HK-2 (cell line): ENCODE measurements around the gene BCL2L1.

Source experiments
- DNase-seq: peaks from one replicate; pipeline ENCODE4 v3.0.0-alpha.2; 2018; ENCODE audit not compliant: unreplicated experiment

Gene BCL2L1

DNA sequence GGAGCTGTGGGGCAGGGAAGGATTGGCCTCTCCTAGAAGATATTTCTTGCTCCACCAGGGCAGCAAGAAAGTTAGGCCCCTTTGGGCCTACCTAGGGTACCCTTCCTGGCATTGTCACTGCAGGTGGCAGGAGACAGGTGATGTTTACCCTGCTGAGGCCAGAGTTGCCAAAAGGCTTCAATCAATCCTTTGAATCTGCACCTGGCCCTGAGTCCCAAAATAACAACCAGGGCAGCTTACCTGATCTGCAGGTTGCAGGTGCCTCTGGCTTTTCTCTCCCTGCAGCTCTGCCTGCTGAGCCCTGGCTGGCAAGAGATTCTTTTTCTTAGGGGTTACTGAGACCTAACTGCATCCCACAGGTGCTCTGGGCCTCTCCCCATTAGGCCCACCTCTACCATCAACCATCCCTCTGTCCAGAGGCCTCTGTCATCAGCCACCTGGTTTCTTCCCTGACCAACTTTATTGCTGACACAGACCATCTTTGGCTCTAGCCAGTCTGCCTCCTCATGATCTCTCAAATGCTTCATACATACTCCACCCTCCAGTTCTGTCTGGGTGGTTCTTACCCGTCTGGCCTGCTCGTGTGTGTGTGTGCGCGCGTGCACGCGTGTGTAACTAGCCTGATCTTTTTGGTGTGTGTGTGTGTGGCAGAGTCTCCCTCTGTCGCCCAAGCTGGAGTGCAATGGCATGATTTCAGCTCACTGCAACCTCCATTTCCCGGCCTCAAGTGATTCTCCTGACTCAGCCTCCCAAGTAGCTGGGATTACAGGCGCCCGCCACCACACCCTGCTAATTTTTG, 13.7 kb downstream of the BCL2L1 start:
- DNase-seq = peak; percentile 1

DNA sequence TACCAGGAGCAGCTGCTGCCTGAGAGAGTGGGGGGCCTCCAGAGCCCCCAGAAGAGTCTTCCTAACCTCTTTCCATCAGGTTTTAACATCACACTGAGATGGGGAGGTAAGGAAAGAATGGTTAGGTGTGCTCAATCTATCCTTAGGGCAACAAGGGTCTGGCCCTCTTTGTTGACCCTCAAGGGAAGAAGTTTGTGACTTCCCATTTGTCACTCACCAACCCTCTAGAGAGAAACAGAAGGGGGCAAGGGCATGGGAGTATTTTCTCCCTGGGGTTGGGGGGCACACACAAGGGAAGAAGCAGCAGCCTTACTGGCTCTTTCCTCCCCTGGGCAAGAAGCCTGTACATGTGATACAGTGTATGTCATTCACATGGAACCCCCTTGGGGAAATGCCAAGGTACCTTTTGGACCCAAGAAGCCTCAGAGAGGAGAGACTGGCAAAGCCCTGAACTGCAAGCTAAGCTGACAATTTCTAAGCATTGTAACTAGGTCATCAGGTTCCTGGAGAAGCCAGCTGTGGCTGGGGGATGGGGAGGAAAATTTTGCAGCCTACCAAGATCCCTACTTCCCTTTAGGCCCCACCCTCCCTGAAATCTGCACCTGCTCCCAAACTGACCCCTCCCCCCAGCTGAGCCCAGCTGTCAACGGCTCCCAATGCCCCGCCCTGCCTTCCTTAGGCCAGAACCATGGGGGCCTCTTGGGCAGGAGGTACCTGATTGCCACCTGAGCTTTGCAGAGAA, 14.5 kb downstream of the BCL2L1 start:
- DNase-seq = peak; percentile 4

DNA sequence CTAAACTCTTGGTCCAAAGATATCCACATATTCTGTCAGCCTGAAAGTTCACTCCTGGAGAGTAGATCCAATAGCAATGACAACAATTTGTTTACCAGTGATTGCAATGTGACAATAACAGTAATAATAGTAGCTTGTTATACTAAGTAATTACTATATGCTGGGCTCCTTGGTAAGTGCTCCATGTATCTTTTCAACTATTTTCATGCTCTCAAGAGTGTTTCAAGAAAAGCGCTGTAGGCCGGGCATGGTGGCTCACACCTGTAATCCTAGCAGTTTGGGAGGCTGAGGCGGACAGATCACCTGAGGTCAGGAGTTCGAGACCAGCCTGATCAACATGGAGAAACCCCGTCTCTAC, 15.4 kb downstream of the BCL2L1 start:
- DNase-seq = no peak

DNA sequence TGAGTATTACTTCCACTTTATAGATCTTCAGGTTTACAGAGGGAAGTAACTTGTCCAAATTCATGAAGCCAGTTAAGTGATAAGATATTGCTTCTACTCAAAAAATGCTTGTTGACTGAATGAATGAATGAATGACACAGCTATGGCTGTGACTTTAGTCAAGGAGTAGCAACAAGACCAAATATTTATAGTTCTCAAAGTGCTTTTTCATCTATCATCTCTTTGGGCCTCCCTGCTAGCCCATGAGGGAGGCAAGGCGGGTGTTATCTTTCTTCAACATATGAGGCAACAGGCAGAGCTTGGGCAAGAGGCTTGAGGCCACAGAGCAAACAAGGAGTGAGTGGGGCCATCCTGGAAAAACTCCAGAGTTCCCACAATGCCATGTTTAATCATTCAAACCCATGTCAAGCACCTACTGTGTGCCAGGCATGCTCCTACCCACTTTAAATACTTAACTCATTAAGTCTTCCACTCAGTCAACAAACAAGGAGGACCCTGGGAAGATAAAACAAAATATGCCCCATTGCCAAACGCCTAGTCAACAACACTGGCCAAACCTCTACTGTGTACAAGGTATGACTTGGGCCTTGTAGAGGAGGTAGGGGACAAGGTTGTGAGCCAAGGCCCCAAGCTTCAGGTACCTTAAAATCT, 15.9 kb downstream of the BCL2L1 start:
- no peak for DNase-seq

DNA sequence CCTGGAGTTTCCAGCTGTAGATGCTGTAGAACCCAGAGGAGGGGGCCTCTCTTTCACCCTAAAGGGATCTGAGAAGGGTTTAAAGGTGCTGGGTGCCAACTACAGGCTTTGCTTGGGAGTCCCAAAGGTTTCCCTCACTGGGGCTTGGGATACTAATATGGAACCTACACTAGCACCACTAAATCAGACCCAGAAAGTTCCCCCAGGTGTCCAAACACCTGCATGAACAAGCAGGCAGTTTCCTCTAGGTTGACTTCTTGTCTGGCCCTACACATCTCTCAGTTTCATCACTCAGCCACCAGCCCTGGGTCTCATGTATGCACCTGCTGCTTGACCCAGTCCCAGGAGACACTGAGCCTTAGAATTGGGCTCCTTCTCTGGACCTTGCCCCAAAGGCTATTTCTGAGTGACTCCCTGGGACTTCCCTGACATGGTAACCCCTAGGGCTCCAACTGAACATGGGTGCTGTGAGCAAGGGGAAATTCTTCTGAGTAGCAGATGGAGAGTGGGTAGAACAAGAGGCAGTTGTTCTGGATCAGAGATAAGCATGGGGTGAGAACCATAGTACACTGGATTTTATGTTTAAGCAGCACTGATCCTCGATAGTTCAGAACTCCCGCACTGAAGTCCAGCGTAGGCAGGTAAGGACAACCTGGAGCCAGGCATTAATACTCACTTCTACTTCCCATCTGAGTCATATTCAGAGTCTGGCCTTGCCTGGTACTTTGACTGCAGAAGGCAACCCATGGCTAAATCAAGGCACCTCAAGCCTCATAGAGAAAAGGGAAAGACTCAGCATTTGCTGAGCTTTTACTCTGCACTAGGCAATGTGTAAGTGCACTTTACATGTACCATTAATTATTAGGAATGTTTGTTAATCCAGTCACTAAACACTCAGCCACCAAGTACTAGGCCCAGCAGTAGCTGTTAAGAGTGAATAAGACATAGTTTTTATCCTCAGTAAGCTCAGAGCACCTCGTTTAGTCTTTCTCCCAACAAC, 16.8 kb downstream of the BCL2L1 start:
- DNase-seq = no peak

DNA sequence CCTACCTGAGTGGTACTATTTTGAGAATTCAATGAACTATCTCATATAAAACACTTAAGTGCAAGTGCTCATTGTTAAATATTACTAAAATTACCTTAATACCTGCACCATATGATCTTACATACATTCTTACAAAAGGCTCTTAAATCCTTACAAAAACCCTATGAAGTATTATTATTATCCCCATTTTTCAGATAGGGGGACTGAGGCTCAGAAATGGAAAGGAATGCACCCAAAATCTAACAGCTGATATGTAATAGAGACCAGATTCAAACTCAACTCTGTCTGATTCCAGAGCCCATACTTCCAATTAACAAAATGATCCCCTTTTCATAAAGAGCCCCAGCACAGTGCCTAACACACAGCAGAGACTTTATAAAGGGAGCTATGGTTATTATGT, 17.5 kb downstream of the BCL2L1 start:
- no peak for DNase-seq

DNA sequence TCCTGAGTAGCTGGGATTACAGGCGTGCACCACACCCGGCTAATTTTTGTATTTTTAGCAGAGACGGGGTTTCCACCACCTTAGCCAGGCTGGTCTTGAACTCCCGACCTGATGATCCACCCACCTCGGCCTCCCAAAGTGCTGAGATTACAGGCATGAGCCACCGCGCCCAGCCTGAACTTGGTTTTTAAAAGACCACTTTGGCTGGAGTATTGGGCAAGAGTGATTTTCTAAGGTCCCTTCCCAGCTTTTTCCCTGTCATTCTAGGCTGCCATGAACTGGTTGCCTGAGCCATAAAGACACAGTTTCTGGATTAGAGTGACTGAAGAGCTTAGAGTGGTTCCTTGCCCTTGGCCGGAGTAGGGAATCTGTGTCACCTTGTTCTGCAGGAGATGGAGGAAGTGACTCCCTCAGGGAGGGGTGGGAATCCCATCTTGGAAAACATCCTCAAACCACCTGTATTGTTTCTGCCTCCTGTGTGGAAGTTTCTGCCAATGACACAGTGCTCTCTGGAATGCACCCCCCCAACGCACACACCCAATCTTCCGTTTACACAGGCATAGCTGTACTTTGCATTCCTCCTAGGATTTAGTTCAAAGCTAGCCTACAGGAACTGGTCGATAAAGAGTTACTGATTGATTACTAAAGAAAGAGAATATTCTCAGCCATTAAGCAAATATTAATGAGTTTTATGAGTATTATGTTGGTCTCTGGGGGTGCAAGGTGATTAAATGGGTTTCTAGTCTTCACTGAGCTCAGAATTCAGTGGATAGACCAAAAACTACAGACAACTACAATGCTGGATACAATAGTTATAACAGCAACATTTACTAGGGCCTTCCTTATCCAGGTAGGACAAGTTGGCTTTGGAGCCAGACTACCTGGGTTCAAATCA, 18.2 kb downstream of the BCL2L1 start:
- peak; percentile 87 for DNase-seq

DNA sequence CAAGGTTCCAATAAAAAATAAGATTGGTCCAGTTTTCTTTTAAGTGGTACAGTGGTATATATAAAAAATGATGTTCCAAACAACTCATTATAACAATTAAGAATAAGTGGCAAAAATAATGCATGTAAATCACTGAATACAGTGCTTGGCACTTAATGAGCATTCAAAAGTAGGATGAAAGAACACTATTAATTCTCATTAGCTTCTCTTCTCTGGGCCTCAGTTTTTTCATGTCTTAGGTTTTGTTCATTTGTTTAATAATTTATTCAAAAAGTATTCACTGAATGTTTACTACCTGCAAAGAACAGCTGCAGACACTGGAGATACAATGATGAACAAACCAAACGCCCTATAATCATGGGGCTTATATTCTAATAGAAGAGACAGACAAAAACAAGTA, 21.1 kb downstream of the BCL2L1 start:
- DNase-seq = no peak

DNA sequence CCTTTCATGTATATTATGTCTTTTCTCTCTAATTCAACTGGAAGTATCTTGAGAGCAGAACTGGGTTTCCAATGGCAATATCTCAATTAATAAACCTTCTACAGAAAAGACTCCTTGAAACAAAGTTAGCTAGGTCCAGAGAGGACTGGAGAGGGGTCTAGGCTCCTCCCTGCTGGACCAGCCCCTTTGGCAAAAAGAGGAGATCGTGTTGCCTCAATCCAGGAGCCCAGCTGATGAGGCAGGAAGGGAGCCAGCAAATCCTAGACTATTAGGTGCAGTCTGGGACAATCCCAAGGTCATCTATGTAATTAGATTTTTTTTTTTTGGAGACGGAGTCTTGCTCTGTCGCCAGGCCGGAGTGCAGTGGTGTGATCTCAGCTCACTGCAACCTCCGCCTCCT, 21.9 kb downstream of the BCL2L1 start:
- no peak for DNase-seq

DNA sequence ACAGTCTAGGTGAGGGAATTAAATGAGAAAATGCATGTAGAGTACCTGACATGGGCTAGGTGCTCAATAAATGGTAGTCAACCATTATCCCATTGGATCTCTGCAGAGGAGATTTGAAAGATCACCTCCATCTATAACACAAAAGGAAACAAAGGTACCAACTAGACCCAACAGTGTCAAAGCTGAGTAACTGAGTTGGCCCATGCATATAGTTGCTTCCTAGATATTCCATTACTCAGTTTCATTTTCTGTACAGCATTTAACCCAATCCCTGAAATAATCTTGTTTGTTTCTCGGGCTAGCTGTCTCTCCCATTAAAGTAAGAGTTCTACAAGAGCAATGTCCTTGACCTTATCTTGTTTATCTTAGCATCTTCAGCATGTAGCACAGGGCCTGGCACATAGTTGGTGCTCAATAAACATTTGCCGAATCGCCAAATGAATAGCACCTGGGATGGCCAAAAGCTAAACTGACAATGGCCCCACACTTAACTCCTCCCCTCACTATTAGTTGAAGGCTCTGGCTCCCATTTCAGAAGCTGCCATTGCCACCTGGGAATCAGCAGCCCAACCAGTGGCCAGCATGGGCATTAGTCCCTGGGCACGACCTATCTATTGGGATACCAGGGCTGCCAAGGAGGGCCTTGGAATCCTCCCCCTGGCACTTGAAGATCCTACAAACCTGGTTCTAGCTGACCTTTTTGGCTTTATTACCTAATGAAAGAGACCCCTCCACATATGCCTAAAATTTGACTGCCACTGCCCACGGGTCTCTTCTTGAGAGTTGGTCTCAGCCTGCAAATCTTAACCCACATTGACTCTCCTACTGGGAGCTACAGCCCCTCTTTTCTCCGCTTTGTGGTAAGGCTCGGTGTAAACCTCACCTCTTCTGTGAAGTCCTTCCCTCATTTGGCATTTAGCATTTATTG, 22.6 kb downstream of the BCL2L1 start:
- no peak for DNase-seq

DNA sequence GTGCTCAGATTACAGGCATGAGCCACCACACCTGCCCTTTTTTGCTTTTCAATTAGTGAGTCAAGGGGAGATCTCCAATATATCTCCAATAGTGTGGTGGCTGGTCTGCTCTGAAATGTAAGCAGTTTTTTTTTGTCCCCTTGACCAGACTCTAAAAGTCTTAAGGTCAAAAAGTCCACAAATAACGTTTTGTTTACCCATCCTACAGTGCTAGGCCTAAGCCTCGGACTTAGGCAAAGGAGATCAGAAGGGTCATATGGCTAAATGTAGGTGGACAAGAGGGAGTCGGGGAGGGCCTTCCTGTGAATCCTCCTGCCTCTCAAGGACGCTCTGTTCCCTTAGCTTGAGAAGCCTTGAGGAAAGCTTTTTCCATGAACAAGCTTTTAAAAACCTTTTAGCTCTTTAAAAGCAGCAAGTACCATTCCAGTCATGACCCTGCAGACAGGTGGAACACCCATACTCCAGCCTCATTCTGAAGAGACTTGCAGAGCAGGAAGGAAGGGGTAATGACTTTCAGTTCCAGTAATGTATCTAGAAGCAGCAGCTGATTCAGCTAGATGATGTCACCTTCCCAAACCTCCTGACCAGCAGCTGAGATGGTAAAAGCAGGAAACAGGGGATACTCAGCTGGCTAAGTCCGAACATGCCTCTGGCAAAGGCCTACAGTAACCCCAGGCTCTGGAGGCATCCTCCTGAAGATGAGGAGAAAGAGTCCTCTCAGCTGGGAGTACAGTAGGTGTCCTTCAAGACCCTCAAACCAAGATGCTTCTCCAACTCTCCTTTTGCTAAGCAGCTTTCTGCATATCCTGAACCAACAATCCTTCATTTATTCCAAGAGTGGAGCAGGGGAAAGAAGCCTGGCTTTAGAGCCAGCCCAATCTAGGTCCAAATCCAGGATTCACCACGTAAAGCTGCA, 23.6 kb downstream of the BCL2L1 start:
- DNase-seq = peak; percentile 79

DNA sequence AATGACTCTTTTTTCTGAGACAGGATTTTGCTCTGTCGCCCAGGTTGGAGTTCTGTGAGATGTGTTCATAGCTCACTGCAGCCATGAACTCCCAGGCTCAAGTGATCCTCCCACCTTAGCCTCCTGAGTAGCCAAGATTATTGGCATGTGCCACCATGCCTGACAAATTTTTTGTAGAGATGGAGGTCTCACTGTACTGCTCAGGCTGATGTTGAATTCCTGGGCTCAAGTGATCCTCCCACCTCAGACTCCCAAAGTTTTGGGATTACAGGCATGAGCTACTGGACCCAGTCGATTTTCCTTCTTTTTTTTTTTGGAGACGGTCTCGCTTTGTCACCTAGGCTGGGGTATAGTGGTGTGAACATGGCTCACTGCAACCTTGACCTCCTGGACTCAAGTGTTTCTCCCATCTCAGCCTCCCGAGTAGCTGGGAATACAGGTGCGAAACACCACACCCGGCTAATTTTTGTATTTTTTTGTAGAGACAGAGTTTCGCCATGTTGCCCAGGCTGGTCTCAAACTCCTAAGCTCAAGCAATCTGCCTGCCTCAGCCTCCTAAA, 24.3 kb downstream of the BCL2L1 start:
- DNase-seq = no peak

DNA sequence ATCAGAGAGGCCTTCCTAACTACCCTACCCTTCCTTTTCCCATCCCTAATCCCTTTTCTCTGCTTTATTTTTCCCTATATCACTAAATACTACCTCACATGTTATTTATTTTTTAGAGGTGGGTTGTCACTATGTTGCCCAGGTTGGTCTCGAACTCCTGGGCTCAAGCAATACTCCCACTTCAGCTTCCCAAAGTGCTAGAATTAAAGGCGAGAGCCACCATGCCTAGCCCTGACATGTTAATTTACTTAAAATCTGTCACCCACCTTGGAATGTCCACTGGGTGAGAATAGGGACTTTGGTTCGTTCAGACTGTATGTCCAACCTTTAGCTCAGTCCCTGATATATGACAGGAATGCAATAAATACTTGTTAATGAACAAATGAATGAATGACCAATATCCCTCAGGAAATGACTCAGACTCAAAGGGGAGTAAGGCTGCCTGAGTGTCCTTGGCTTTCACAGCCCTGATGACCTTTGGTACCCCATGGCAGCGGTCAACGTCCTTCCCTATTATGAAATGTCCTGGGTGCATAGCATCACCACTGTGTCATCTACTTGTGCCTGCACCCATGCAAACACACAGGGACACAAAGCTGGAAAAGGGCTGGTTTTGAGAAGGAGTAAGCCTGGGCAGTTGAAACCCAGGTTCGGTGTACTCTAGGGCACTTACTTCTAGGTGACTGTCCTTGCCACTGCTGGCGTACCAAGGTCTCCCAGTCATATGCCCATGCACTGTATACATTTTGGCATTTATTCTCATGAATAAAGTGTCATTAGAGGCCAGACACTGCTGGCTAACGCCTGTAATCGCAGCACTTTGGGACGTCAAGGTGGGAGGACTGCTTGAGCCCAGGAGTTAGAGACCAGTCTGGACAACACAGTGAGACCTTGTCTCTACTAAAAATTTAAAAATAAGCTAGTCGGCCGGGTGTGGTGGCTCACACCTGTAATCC, 26.5 kb downstream of the BCL2L1 start:
- DNase-seq = peak; percentile 93

DNA sequence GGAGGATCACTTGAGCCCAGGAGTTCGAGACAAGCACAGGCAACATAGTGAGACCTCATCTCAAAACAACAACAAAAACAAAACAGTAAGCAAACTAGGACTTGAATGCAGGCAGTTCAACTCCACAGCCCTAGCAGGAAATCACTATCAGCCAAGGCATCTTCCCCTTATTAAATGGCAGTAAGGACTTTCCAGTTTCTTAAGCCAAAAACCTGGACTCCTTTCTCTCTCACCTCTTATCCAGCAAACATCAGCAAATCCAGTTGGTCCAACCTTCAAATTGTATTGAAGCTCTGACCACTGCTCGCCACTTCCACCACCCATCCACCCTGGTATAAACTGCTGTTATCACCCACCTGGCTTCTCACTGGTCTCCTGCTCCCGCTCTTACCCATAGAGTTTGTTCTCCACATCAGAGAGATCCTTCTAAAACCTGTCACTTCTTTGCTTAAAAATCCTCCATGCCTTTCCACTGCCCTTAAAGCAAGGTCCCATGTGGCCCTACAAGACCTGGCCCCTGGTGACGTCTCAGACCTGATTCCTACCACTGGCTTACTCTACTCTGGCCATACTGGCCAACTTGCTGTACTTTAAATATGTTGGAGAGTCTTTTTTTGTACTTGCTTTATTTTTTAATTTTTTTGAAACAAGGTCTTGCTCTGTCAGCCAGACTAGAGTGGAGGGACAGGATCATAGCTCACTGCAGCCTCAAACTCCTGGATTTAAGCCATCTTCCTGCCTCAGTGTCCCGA, 27.6 kb downstream of the BCL2L1 start:
- no peak for DNase-seq

DNA sequence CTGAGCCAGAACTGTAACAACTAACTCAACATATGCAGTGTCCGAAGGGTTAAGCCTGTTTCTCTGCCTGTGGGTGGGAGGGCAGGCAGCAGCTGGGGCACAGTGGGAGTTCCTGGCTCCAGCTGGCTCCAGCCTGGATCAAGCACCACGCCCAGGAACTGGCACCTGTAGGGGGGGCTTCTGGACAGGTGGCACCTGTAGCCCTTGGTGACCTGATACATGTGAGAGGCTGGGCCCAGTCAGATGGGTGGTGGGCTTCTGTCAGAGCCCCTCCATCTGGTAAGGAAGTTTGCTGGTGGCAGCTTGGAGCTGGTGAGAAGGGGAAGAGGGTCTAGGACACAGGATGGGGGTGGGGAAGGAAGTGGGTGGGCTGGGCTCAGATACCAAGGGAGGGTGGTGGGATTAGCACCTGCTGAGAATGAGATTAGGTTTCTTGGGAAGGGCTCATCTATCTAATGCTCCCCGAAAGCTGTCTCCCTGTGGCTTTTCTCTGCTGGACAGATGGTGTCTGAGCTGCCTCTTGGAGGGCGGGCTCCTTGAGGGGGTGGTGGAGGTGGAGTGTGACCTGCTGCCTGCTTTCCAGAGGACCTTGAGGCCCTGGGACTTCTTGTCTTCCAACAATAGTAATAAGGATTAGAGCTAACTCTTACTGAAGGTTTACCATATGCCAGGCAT, 28.5 kb downstream of the BCL2L1 start:
- no peak for DNase-seq

DNA sequence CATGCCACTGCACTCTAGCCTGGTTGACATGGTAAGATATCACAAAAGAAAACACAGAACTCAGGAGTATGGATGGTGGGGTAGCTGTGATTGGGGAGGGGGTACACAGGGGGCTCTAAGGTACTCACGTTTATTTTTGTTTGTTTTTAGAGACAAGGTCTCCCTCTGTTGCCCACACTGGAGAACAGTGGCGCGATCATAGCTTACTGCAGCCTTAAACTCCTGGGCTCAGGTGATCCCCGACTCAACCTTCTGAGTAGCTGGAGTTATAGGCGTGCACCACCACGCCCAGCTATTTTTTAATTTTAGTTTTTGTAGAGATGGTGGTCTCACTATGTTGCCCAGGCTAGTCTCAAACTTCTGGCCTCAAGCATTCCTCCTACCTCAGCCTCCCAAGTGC, 29.3 kb downstream of the BCL2L1 start:
- DNase-seq = no peak
